Sigmoid colon (tissue), 7 donors: Measurements from ENCODE around the gene TAF1. TPM values are rescaled to one million over a fixed set of nuclear protein-coding genes. Genes with fewer than 3 reads are reported as not detected.
"Not testable (repeated sequence)": the region's sequence is repeated elsewhere in the genome, so short reads cannot be mapped to it uniquely, and the experiment has no call there.

Source experiments
- DNase-seq: peaks from one replicate; pipeline ENCODE4 v3.0.0-alpha.2; 2019
- H3K27ac ChIP-seq, 4 donors: fragments of 200-600 bp; sonication (generic); one replicate each; pipeline ENCODE4 v1.5.1; 2016 to 2019; ENCODE audit warnings: mild to moderate bottlenecking in 1 of 4
- H3K27me3 ChIP-seq, 3 donors: fragments of 200-600 bp; sonication (generic); one replicate each; pipeline ENCODE4 v1.5.1; 2019; ENCODE audit warnings: mild to moderate bottlenecking in 1 of 3
- H3K36me3 ChIP-seq, 4 donors: fragments of 200-600 bp; sonication (generic); one replicate each; pipeline ENCODE4 v1.5.1; 2016 to 2019
- H3K4me1 ChIP-seq, 4 donors: fragments of 200-600 bp; sonication (generic); one replicate each; pipeline ENCODE4 v1.5.1; 2017 to 2019
- H3K4me3 ChIP-seq, 4 donors: fragments of 200-600 bp; sonication (generic); one replicate each; pipeline ENCODE4 v1.5.1; 2017 to 2019; ENCODE audit warnings: mild to moderate bottlenecking in 2 of 4, moderate library complexity in 1 of 4
- H3K9me3 ChIP-seq, 4 donors: fragments of 200-600 bp in 3 of 4; sonication (generic) in 3 of 4; one replicate each; pipeline versions ENCODE4 v1.5.1 to v1.6.1; 2013 to 2019
- CTCF ChIP-seq, 4 experiments: fragments of 450-650 bp in 3 of 4; fragments of 200-600 bp in 1 of 4; IDR thresholded peaks; one replicate each; pipeline ENCODE4 v1.5.1; 2016 to 2019; ENCODE audit warnings: antibody characterized with exemption in 4 of 4, mild to moderate bottlenecking in 3 of 4, moderate library complexity in 2 of 4
- EP300 ChIP-seq, 4 donors: sonication (generic); formaldehyde crosslinking; IDR thresholded peaks; one replicate each; pipeline ENCODE4 v1.6.1; 2017; ENCODE audit warnings: antibody characterized with exemption in 4 of 4
- POLR2A ChIP-seq, 2 donors: fragments of 450-650 bp; IDR thresholded peaks; one replicate each; pipeline ENCODE4 v1.6.1; 2016; ENCODE audit warnings: antibody characterized with exemption in 2 of 2, mild to moderate bottlenecking in 2 of 2, moderate library complexity in 2 of 2
- POLR2AphosphoS5 ChIP-seq, 4 donors: sonication (generic); formaldehyde crosslinking; IDR thresholded peaks; one replicate each; pipeline ENCODE4 v1.6.1; 2017; ENCODE audit warnings: antibody characterized with exemption in 4 of 4
- WGBS, 2 donors: extraction: QIAGEN DNeasy Blood & Tissue Kit; methylation state at CpG; one replicate each; pipeline ENCODE4 v1.1.7; 2013; 5-methylcytosine and 5-hydroxymethylcytosine counted together
- intact Hi-C: fragments of 100-400 bp; cut with DNase I; formaldehyde crosslinking; loops from one replicate; pipeline ENCODE4 v1.15.1; 2023
- polyA plus RNA-seq, 3 donors: library from polyadenylated mRNA; stranded (reverse); fragments of 200-250 nt; gene quantifications; one replicate each; pipeline ENCODE4 v1.2.3, GENCODE V29; 2013
- total RNA-seq, 4 donors: library from RNA; depleted of rRNA; stranded (reverse); fragments of >200 nt; gene quantifications; one replicate each; pipeline ENCODE4 v1.1.0, GENCODE V29; 2016
- donor health status: healthy with polysubstance abuse.
- donor health status: Bipolar disorder and iron deficiency.
- donor health status: healthy.

The TAF1 gene
- total and polyA plus RNA-seq, 7 donors = 4.9 to 47.4 (median 40.7) TPM

GRCh38 chrX:71393919-71394318 is 27.8 kb downstream of the TAF1 start:
- no peak for TF ChIP-seq CTCF (IDR thresholded peaks at IDR 0.05)
- no peak for TF ChIP-seq POLR2AphosphoS5 (IDR thresholded peaks at IDR 0.05)
- no peak for TF ChIP-seq POLR2A (IDR thresholded peaks at IDR 0.05)
- TF ChIP-seq EP300 (IDR thresholded peaks at IDR 0.05) = no peak
- DNase-seq = no peak
- intact Hi-C loops = no loop called here
- H3K27me3 ChIP-seq = no peaks in the 10 kb centered on the region
- WGBS, 2 donors = 97 to 98% methylated on average over 5 of the region's 5 CpGs
- peaks cover 12 to 94% (median 21%) of the 10 kb centered on the region in 4 donors for H3K36me3 ChIP-seq
- no peak overlapping the region for H3K4me3 ChIP-seq
- no peaks in the 10 kb centered on the region for H3K4me1 ChIP-seq
- H3K27ac ChIP-seq = no peak overlapping the region
- no peaks in the 10 kb centered on the region for H3K9me3 ChIP-seq

- Histone ChIP-seq H3K9me3 (no peaks in the 10 kb centered on the region), H3K27me3 (no peaks in the 10 kb centered on the region), H3K4me3 (no peak overlapping the region), H3K36me3 (peaks cover 7 to 89% (median 15%) of the 10 kb centered on the region in 4 donors), H3K27ac (no peak overlapping the region), H3K4me1 (no peaks in the 10 kb centered on the region)
- TF ChIP-seq POLR2AphosphoS5 (IDR thresholded peaks at IDR 0.05) = no peak
- no peak for TF ChIP-seq EP300 (IDR thresholded peaks at IDR 0.05)
- TF ChIP-seq CTCF (IDR thresholded peaks at IDR 0.05) = no peak
- TF ChIP-seq POLR2A (IDR thresholded peaks at IDR 0.05) = no peak
- WGBS, 2 donors = 94 to 96% methylated on average over 5 of the region's 5 CpGs
- intact Hi-C loops = no loop called here
- no peak for DNase-seq
Measured at GRCh38 chrX:71396576-71396975, 30.4 kb downstream of the TAF1 start.

DNA sequence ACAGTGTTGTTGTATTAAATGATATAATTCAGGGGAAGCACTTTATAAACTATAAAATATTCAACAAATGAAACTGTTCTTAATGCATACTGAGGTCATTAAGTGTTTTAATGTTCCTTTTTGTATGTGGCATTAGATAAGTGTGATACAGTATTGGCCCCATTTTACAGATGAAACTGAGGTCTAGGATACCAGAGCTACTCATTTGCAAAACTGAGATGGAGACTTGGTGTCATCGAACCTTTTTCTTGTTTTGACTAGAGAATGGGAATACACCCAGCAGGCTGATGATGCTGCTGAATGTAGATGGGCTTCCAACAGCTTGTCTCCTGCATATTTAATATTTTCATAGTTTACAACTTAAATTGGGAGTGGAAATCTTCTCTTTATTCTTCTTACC is 34.6 kb downstream of the TAF1 start:
- intact Hi-C loops = no loop called here
- Histone ChIP-seq H3K4me1 (no peaks in the 10 kb centered on the region), H3K36me3 (peaks cover 0 to 73% (median 6%) of the 10 kb centered on the region in 4 donors), H3K4me3 (no peak overlapping the region), H3K27me3 (no peaks in the 10 kb centered on the region), H3K9me3 (no peaks in the 10 kb centered on the region), H3K27ac (no peak overlapping the region)
- DNase-seq = no peak
- 86 to 92% methylated on average over 1 of the region's 1 CpG for WGBS, 2 donors
- no peak for TF ChIP-seq CTCF (IDR thresholded peaks at IDR 0.05)
- no peak for TF ChIP-seq POLR2A (IDR thresholded peaks at IDR 0.05)
- TF ChIP-seq POLR2AphosphoS5 (IDR thresholded peaks at IDR 0.05) = no peak
- no peak for TF ChIP-seq EP300 (IDR thresholded peaks at IDR 0.05)

GRCh38 chrX:71416260-71416659 is 50.1 kb downstream of the TAF1 start:
- intact Hi-C loops, H3K27ac ChIP-seq, H3K4me1 ChIP-seq, H3K4me3 ChIP-seq, H3K27me3 ChIP-seq, H3K9me3 ChIP-seq, DNase-seq: not testable (repeated sequence)
- 50 to 56% methylated on average over 2 of the region's 5 CpGs for whole genome bisulfite sequencing, 2 donors
- H3K36me3 ChIP-seq = peaks cover 0 to 45% (median 2%) of the 10 kb centered on the region in 4 donors

GRCh38 chrX:71420686-71421085 is 54.5 kb downstream of the TAF1 start:
- no peak for TF ChIP-seq CTCF (IDR thresholded peaks at IDR 0.05)
- TF ChIP-seq POLR2AphosphoS5 (IDR thresholded peaks at IDR 0.05) = no peak
- no peak for TF ChIP-seq POLR2A (IDR thresholded peaks at IDR 0.05)
- TF ChIP-seq EP300 (IDR thresholded peaks at IDR 0.05) = no peak
- Histone ChIP-seq H3K4me3 (no peak overlapping the region), H3K27me3 (no peaks in the 10 kb centered on the region), H3K27ac (no peak overlapping the region), H3K4me1 (no peaks in the 10 kb centered on the region), H3K9me3 (no peaks in the 10 kb centered on the region), H3K36me3 (peaks cover 0 to 59% (median 3%) of the 10 kb centered on the region in 4 donors)
- WGBS, 2 donors = 95 to 96% methylated on average over 20 of the region's 20 CpGs
- no peak for DNase-seq
- intact Hi-C loops = no loop called here
